Nephron (organoid): ENCODE measurements around the gene SPIRE2.
A peak's percentile ranks its signal among the peaks of the same experiment; 100 is the strongest.

Experiments
- H3K27ac Mint-ChIP-seq, 3 experiments: 2 replicates each; pipeline ENCODE4 v1.8.0; 2020; ENCODE audit warnings: mixed read lengths in 3 of 3, mild to moderate bottlenecking in 2 of 3, moderate library complexity in 1 of 3
- H3K27me3 Mint-ChIP-seq: 2 replicates; pipeline ENCODE4 v1.8.0; 2021; ENCODE audit warnings: low read depth, mild to moderate bottlenecking, moderate library complexity, mixed read lengths
- H3K36me3 Mint-ChIP-seq: 2 replicates; pipeline ENCODE4 v1.8.0; 2020; ENCODE audit warnings: low read depth, mixed read lengths
- H3K4me1 Mint-ChIP-seq: 2 replicates; pipeline ENCODE4 v1.8.0; 2020; ENCODE audit warnings: mixed read lengths
- H3K4me3 Mint-ChIP-seq, 3 experiments: 2 replicates each; pipeline ENCODE4 v1.8.0; 2020; ENCODE audit warnings: mild to moderate bottlenecking in 3 of 3, mixed read lengths in 3 of 3, moderate library complexity in 2 of 3
- H3K9me3 Mint-ChIP-seq: 2 replicates; pipeline ENCODE4 v1.8.0; 2020; ENCODE audit warnings: mixed read lengths
- CTCF ChIP-seq, 3 experiments: fragments of 200-600 bp; sonication (generic); IDR thresholded peaks; one replicate each; pipeline ENCODE4 v1.5.0; 2021; ENCODE audit warnings: antibody characterized with exemption in 3 of 3; ENCODE audit not compliant: unreplicated experiment in 3 of 3

SPIRE2 gene

GRCh38 chr16:89793955-89794354 lies 34.3 kb upstream of the SPIRE2 start:
- TF ChIP-seq CTCF (IDR thresholded peaks at IDR 0.05; ENCODE audit: unreplicated experiment in 3 of 3): no peak
- H3K4me1 Mint-ChIP-seq: no peaks in the 10 kb centered on the region
- no peaks in the 10 kb centered on the region for H3K9me3 Mint-ChIP-seq
- no peak overlapping the region for H3K27ac Mint-ChIP-seq
- H3K27me3 Mint-ChIP-seq: peaks cover 3% of the 10 kb centered on the region
- H3K36me3 Mint-ChIP-seq: peaks cover 37% of the 10 kb centered on the region
- no peak overlapping the region for H3K4me3 Mint-ChIP-seq

GRCh38 chr16:89795676-89796075 lies 32.6 kb upstream of the SPIRE2 start:
- Mint-ChIP-seq H3K27ac (no peak overlapping the region), H3K4me1 (no peaks in the 10 kb centered on the region), H3K36me3 (peaks cover 43% of the 10 kb centered on the region), H3K4me3 (no peak overlapping the region), H3K9me3 (no peaks in the 10 kb centered on the region), H3K27me3 (peaks cover 3% of the 10 kb centered on the region)
- TF ChIP-seq CTCF (IDR thresholded peaks at IDR 0.05; ENCODE audit: unreplicated experiment in 3 of 3): no peak

DNA sequence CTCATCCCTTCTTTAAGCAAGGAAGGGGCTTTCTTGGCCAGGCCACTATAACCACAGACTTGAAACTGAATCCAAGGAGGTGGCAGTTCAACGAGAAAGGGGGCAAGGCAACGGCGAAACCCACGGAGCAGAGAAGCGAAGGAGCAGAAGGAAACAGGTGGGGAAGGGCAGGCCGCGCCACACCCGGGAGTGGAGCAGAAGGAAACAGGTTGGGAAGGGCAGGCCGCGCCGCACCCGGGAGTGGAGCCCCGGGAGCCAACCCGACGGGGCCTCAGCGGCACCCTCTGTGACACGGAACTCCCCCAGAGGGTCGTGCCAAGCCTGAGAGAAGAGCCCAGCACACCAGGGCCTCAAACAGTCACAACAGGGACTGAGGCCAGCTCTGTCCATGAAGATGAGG lies 32.2 kb upstream of the SPIRE2 start:
- Mint-ChIP-seq H3K36me3 (peaks cover 43% of the 10 kb centered on the region), H3K4me3 (no peak overlapping the region), H3K27me3 (peaks cover 3% of the 10 kb centered on the region), H3K9me3 (no peaks in the 10 kb centered on the region), H3K27ac (no peak overlapping the region), H3K4me1 (no peaks in the 10 kb centered on the region)
- TF ChIP-seq CTCF (IDR thresholded peaks at IDR 0.05; ENCODE audit: unreplicated experiment in 3 of 3): no peak

DNA sequence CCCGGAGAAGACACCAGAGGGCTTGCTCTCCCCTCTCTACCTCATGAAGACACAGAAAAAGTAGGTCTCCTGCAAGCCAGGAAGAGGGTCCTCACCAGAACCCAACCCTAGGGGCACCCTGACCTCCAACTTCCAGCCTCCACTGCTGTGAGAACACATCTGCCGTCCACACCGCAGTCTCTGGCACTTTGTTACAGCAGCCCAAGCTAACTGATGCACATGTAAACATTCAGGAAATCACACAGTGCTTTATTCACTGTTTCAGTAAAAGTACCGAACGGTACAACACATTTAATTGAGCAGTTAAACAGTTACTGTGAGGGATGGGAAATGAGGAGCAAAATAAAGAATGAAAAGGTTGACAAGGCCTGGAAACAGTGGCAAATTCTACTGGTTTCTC lies 30.1 kb upstream of the SPIRE2 start:
- H3K4me1 Mint-ChIP-seq: no peaks in the 10 kb centered on the region
- no peak overlapping the region for H3K4me3 Mint-ChIP-seq
- peaks cover 33% of the 10 kb centered on the region for H3K36me3 Mint-ChIP-seq
- TF ChIP-seq CTCF (IDR thresholded peaks at IDR 0.05; ENCODE audit: unreplicated experiment in 3 of 3): no peak
- peaks cover 3% of the 10 kb centered on the region for H3K27me3 Mint-ChIP-seq
- no peaks in the 10 kb centered on the region for H3K9me3 Mint-ChIP-seq
- H3K27ac Mint-ChIP-seq: no peak overlapping the region

- H3K4me1 Mint-ChIP-seq: no peaks in the 10 kb centered on the region
- H3K27ac Mint-ChIP-seq: peak overlapping the region in 1 of 3 experiments; percentile 87
- no peaks in the 10 kb centered on the region for H3K9me3 Mint-ChIP-seq
- peaks cover 35% of the 10 kb centered on the region for H3K36me3 Mint-ChIP-seq
- H3K27me3 Mint-ChIP-seq: peaks cover 3% of the 10 kb centered on the region
- no peak overlapping the region for H3K4me3 Mint-ChIP-seq
- TF ChIP-seq CTCF (IDR thresholded peaks at IDR 0.05; ENCODE audit: unreplicated experiment in 3 of 3): no peak
Observed at GRCh38 chr16:89798832-89799370, 29.4 kb upstream of the SPIRE2 start.

GRCh38 chr16:89801800-89802199 lies 26.5 kb upstream of the SPIRE2 start:
- H3K36me3 Mint-ChIP-seq: peaks cover 30% of the 10 kb centered on the region
- H3K27ac Mint-ChIP-seq: no peak overlapping the region
- TF ChIP-seq CTCF (IDR thresholded peaks at IDR 0.05; ENCODE audit: unreplicated experiment in 3 of 3): no peak
- H3K9me3 Mint-ChIP-seq: no peaks in the 10 kb centered on the region
- H3K4me1 Mint-ChIP-seq: no peaks in the 10 kb centered on the region
- H3K27me3 Mint-ChIP-seq: no peaks in the 10 kb centered on the region
- H3K4me3 Mint-ChIP-seq: no peak overlapping the region
